ENCODE data around the gene ATAT1.

The ATAT1 gene

GRCh38 chr6:30601815-30602641, 24.6 kb upstream of the ATAT1 start:
- Histone ChIP-seq H3K9me3 (ENCODE audit: insufficient read depth, low read length) (no peaks in the 10 kb centered on the region), H3K9me2 (replicated peaks; ENCODE audit: insufficient read depth, low read length) (no peaks in the 10 kb centered on the region), H3K9ac (ENCODE audit: low read length) (no peak overlapping the region), H3K79me2 (ENCODE audit: insufficient read depth, low read length) (no peaks in the 10 kb centered on the region), H2AFZ (ENCODE audit: low read depth, low read length, severe bottlenecking) (no peak overlapping the region), H4K20me1 (ENCODE audit: low read depth, low read length) (no peaks in the 10 kb centered on the region), H3K27ac (ENCODE audit: low read depth, low read length) (no peak overlapping the region), H3K27me3 (ENCODE audit: low read length) (no peaks in the 10 kb centered on the region), H3F3A (ENCODE audit: insufficient read depth) (peaks cover 29% of the 10 kb centered on the region), H3K4me2 (ENCODE audit: low read depth, low read length, poor library complexity, severe bottlenecking) (no peak overlapping the region), H3K36me3 (ENCODE audit: low read length) (peaks cover 48% of the 10 kb centered on the region), H3K4me3 (ENCODE audit: insufficient read depth, low read length, poor library complexity, severe bottlenecking) (no peak overlapping the region)
- TF ChIP-seq CTCF (IDR thresholded peaks at IDR 0.05; ENCODE audit: insufficient read depth, low read length, poor library complexity, severe bottlenecking) (no peak), EZH2phosphoT487 (conservative IDR thresholded peaks at IDR 0.05; ENCODE audit: low read length) (no peak)

DNA sequence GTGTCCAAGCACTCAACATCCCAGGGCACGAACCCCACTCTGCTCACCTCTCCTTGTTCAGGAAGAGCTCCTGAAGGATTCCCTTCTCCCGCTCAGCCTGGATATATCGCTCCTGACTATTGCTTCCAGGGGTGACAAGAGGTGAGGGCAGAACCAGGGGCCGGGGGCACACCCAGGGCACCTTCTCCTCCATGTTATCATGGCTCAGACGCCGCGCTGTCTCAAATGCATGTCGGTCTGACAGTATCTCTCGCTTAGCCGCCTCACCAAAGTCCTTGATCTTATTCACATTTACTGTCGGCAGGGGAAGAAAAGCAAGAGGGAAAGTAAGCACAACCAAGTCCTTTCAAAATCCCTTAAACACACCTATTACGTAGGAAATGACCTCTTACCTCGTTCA, 22.7 kb upstream of the ATAT1 start:
- no peaks in the 10 kb centered on the region for H3K79me2 ChIP-seq (ENCODE audit: insufficient read depth, low read length)
- no peak overlapping the region for H3K4me3 ChIP-seq (ENCODE audit: insufficient read depth, low read length, poor library complexity, severe bottlenecking)
- H3K4me2 ChIP-seq (ENCODE audit: low read depth, low read length, poor library complexity, severe bottlenecking), result no peak overlapping the region
- no peaks in the 10 kb centered on the region for H3K27me3 ChIP-seq (ENCODE audit: low read length)
- H3F3A ChIP-seq (ENCODE audit: insufficient read depth), result peaks cover 29% of the 10 kb centered on the region
- H3K27ac ChIP-seq (ENCODE audit: low read depth, low read length), result no peak overlapping the region
- no peaks in the 10 kb centered on the region for H4K20me1 ChIP-seq (ENCODE audit: low read depth, low read length)
- no peaks in the 10 kb centered on the region for H3K9me2 ChIP-seq (replicated peaks; ENCODE audit: insufficient read depth, low read length)
- no peak overlapping the region for H2AFZ ChIP-seq (ENCODE audit: low read depth, low read length, severe bottlenecking)
- TF ChIP-seq CTCF (IDR thresholded peaks at IDR 0.05; ENCODE audit: insufficient read depth, low read length, poor library complexity, severe bottlenecking), result no peak
- no peak for TF ChIP-seq EZH2phosphoT487 (conservative IDR thresholded peaks at IDR 0.05; ENCODE audit: low read length)
- peaks cover 57% of the 10 kb centered on the region for H3K36me3 ChIP-seq (ENCODE audit: low read length)
- no peaks in the 10 kb centered on the region for H3K9me3 ChIP-seq (ENCODE audit: insufficient read depth, low read length)
- H3K9ac ChIP-seq (ENCODE audit: low read length), result no peak overlapping the region

DNA sequence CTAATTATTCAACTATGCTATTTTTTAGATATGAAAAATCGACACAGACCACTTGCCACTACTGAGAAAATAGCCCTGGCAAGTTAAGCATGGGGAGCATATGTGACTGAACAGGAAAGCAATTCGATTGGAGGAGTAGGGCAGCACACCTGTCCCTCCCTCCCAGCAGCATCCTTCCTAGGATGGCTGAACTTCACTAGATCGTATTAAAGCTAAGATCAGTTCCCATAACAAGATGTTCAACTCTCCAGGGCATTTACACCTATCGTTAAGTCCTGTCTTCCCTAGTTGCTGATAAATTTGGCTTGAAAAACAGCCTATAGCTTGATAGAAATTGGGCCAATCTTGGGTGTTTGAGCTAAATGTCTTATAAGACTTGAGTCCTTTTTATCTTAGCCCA, 16.6 kb upstream of the ATAT1 start:
- no peaks in the 10 kb centered on the region for H3K9me3 ChIP-seq (ENCODE audit: insufficient read depth, low read length)
- H3K79me2 ChIP-seq (ENCODE audit: insufficient read depth, low read length), result peaks cover 22% of the 10 kb centered on the region
- no peak overlapping the region for H3K4me2 ChIP-seq (ENCODE audit: low read depth, low read length, poor library complexity, severe bottlenecking)
- peaks cover 49% of the 10 kb centered on the region for H3F3A ChIP-seq (ENCODE audit: insufficient read depth)
- no peak for TF ChIP-seq EZH2phosphoT487 (conservative IDR thresholded peaks at IDR 0.05; ENCODE audit: low read length)
- no peak for TF ChIP-seq CTCF (IDR thresholded peaks at IDR 0.05; ENCODE audit: insufficient read depth, low read length, poor library complexity, severe bottlenecking)
- no peaks in the 10 kb centered on the region; the same call in 1 of the 2 replicates for H4K20me1 ChIP-seq (ENCODE audit: low read depth, low read length)
- H3K4me3 ChIP-seq (ENCODE audit: insufficient read depth, low read length, poor library complexity, severe bottlenecking), result no peak overlapping the region
- H3K27ac ChIP-seq (ENCODE audit: low read depth, low read length), result no peak overlapping the region
- H2AFZ ChIP-seq (ENCODE audit: low read depth, low read length, severe bottlenecking), result no peak overlapping the region
- no peak overlapping the region for H3K9ac ChIP-seq (ENCODE audit: low read length)
- no peaks in the 10 kb centered on the region for H3K27me3 ChIP-seq (ENCODE audit: low read length)
- no peaks in the 10 kb centered on the region for H3K9me2 ChIP-seq (replicated peaks; ENCODE audit: insufficient read depth, low read length)
- H3K36me3 ChIP-seq (ENCODE audit: low read length), result peaks cover 41% of the 10 kb centered on the region

Measured in SU-DHL-6 (cell line).